ENCODE measurements around the gene VPS13D.

- no peak for TF ChIP-seq CTCF (IDR thresholded peaks at IDR 0.05)
- TF ChIP-seq CBFB (CRISPR knock-in tag; IDR thresholded peaks at IDR 0.05; ENCODE audit: low read depth) = no peak
- TF ChIP-seq USF2 (CRISPR knock-in tag; IDR thresholded peaks at IDR 0.05) = no peak
- TF ChIP-seq RELA (CRISPR knock-in tag; IDR thresholded peaks at IDR 0.05; ENCODE audit: borderline replicate concordance) = no peak
- no peak for TF ChIP-seq SP1 (CRISPR knock-in tag; conservative IDR thresholded peaks at IDR 0.05)
- no peak for TF ChIP-seq IRF2 (CRISPR knock-in tag; IDR thresholded peaks at IDR 0.05; ENCODE audit: borderline replicate concordance, low read depth)
- TF ChIP-seq PREB (CRISPR knock-in tag; IDR thresholded peaks at IDR 0.05; ENCODE audit: borderline replicate concordance) = no peak
- no peak for TF ChIP-seq CREB1 (CRISPR knock-in tag; IDR thresholded peaks at IDR 0.05)
- TF ChIP-seq ZNF138 (CRISPR knock-in tag; conservative IDR thresholded peaks at IDR 0.05) = no peak
- no peak for TF ChIP-seq CREM (CRISPR knock-in tag; IDR thresholded peaks at IDR 0.05)
Measured at GRCh38 chr1:12346483-12347151, 116.8 kb downstream of the VPS13D start.

All from WTC11 (cell line).